ENCODE results near the gene C2CD3. TPM values are rescaled to one million over a fixed set of nuclear protein-coding genes. Genes with fewer than 3 reads are reported as not detected.

C2CD3 gene
- total RNA-seq, 4 donors from 2014 or later, result 5.9 to 19.1 (median 14.2) TPM

GRCh38 chr11:73982595-73982989, 188.2 kb downstream of the C2CD3 start, which contains the start of gene UCP2:
Gene UCP2 (minus strand): TSS chr11:73982843. CDS start chr11:73978378, 4,465 bp downstream.
- TF ChIP-seq CTCF (IDR thresholded peaks at IDR 0.05), result no peak
- TF ChIP-seq POLR2A (IDR thresholded peaks at IDR 0.05), result no peak
- Histone ChIP-seq H3K9me3 (no peaks in the 10 kb centered on the region), H3K4me1 (peaks cover 6 to 67% (median 22%) of the 10 kb centered on the region in 3 donors), H3K27me3 (no peaks in the 10 kb centered on the region), H3K36me3 (peaks cover 0 to 10% (median 0%) of the 10 kb centered on the region in 3 donors), H3K27ac (peak within 1 kb of the TSS; percentile 78 to 93 (median 88)), H3K4me3 (peak within 1 kb of the TSS; percentile 44 to 72 (median 62))
- DNase-seq, result peak; percentile 67
- intact Hi-C loops (cut with DNase I), result no loop called here
- WGBS, 2 donors, result 4% methylated on average over 10 to 41 of the region's 43 CpGs

- TF ChIP-seq POLR2A (IDR thresholded peaks at IDR 0.05), result no peak
- no peak for TF ChIP-seq CTCF (IDR thresholded peaks at IDR 0.05)
- no peak for DNase-seq
- intact Hi-C loops (cut with DNase I), result no loop called here
- H3K36me3 ChIP-seq, result peaks cover 0 to 24% (median 0%) of the 10 kb centered on the region in 3 donors
- H3K9me3 ChIP-seq, result no peaks in the 10 kb centered on the region
- H3K27ac ChIP-seq, result peak overlapping the region; percentile 78 to 93 (median 88)
- H3K27me3 ChIP-seq, result no peaks in the 10 kb centered on the region
- peaks cover 6 to 68% (median 22%) of the 10 kb centered on the region in 3 donors for H3K4me1 ChIP-seq
- 78 to 87% methylated on average over 10 to 13 of the region's 13 CpGs for WGBS, 2 donors
- peak overlapping the region; percentile 44 to 72 (median 62) for H3K4me3 ChIP-seq
These were observed 189.6 kb downstream of the C2CD3 start for GRCh38 chr11:73981051-73981805.

- no peaks in the 10 kb centered on the region for H3K27me3 ChIP-seq
- peaks cover 0 to 32% (median 0%) of the 10 kb centered on the region in 3 donors for H3K36me3 ChIP-seq
- TF ChIP-seq POLR2A (IDR thresholded peaks at IDR 0.05) (peak in 1 of 4 donors; percentile 52), CTCF (IDR thresholded peaks at IDR 0.05) (peak in 1 of 6 experiments; percentile 6)
- peaks cover 6 to 68% (median 22%) of the 10 kb centered on the region in 3 donors for H3K4me1 ChIP-seq
- WGBS, 2 donors, result 53 to 60% methylated on average over 4 to 6 of the region's 6 CpGs
- peak; percentile 24 for DNase-seq
- peak overlapping the region in 2 of 4 donors; percentile 54 to 72 for H3K4me3 ChIP-seq
- peak overlapping the region; percentile 64 to 93 (median 84) for H3K27ac ChIP-seq
- intact Hi-C loops (cut with DNase I), result no loop called here
- no peaks in the 10 kb centered on the region for H3K9me3 ChIP-seq
These were observed 190.5 kb downstream of the C2CD3 start for GRCh38 chr11:73980001-73980961.

GRCh38 chr11:73978576-73979086, 192.2 kb downstream of the C2CD3 start:
- Histone ChIP-seq H3K27me3 (no peaks in the 10 kb centered on the region), H3K4me3 (no peak overlapping the region), H3K9me3 (no peaks in the 10 kb centered on the region), H3K27ac (no peak overlapping the region), H3K4me1 (peaks cover 8 to 67% (median 24%) of the 10 kb centered on the region in 3 donors), H3K36me3 (peaks cover 0 to 36% (median 0%) of the 10 kb centered on the region in 3 donors)
- intact Hi-C loops (cut with DNase I), result no loop called here
- DNase-seq, result no peak
- 85 to 100% methylated on average over 2 of the region's 3 CpGs for WGBS, 2 donors
- TF ChIP-seq CTCF (IDR thresholded peaks at IDR 0.05) (no peak), POLR2A (IDR thresholded peaks at IDR 0.05) (no peak)

All from esophagus squamous epithelium (tissue), 5 donors.